NCI-H2171 treated with DMSO at 0.1 percent for 48 hours (cell line): ENCODE data around the gene NEURL3.

Source experiments
- DNase-seq: peaks from one replicate; lab custom pipeline; 2025; lab: John Stamatoyannopoulos, UW

NEURL3 gene

GRCh38 chr2:96527286-96528005 lies 22.3 kb upstream of the NEURL3 start:
- DNase-seq = no peak

- DNase-seq = no peak
These were observed 21.6 kb upstream of the NEURL3 start for GRCh38 chr2:96526615-96527285.

GRCh38 chr2:96526101-96526591 lies 21.0 kb upstream of the NEURL3 start:
- DNase-seq = no peak

- no peak for DNase-seq
These were observed 20.0 kb upstream of the NEURL3 start for GRCh38 chr2:96525211-96525507.

- DNase-seq = no peak
These were observed 19.5 kb upstream of the NEURL3 start for GRCh38 chr2:96524482-96525210.

- no peak for DNase-seq
These were observed 18.7 kb upstream of the NEURL3 start for GRCh38 chr2:96523659-96524481.

- no peak for DNase-seq
These were observed 17.4 kb upstream of the NEURL3 start for GRCh38 chr2:96522304-96523203.

- DNase-seq = no peak
These were observed 16.1 kb upstream of the NEURL3 start for GRCh38 chr2:96521219-96521618.

- no peak for DNase-seq
These were observed 15.5 kb upstream of the NEURL3 start for GRCh38 chr2:96520697-96521096.

- DNase-seq = no peak
These were observed 15.1 kb upstream of the NEURL3 start for GRCh38 chr2:96520231-96520630.

- DNase-seq = no peak
These were observed 11.9 kb upstream of the NEURL3 start for GRCh38 chr2:96517079-96517478.

GRCh38 chr2:96514521-96514920 lies 9.4 kb upstream of the NEURL3 start:
- DNase-seq = no peak

GRCh38 chr2:96512341-96512740 lies 7.2 kb upstream of the NEURL3 start:
- DNase-seq = no peak

- DNase-seq = no peak
These were observed 6.7 kb upstream of the NEURL3 start for GRCh38 chr2:96511851-96512250.

GRCh38 chr2:96510931-96511595 lies 5.9 kb upstream of the NEURL3 start:
- DNase-seq = no peak

GRCh38 chr2:96509847-96510230 lies 4.7 kb upstream of the NEURL3 start:
- DNase-seq = no peak

GRCh38 chr2:96509114-96509846 lies 4.1 kb upstream of the NEURL3 start:
- peak; percentile 60 for DNase-seq

GRCh38 chr2:96508521-96509113 lies 3.5 kb upstream of the NEURL3 start:
- DNase-seq = no peak

- DNase-seq = peak; percentile 35
These were observed 2.9 kb upstream of the NEURL3 start for GRCh38 chr2:96507957-96508520.
